Measurements from ENCODE around the gene CRKL. TPM values are rescaled to one million over a fixed set of nuclear protein-coding genes. Genes with fewer than 3 reads are reported as not detected.

Gene CRKL
- polyA plus RNA-seq, 1 of the 3 experiments (the other 2 are of a cell fraction) = 9.6 TPM

DNA sequence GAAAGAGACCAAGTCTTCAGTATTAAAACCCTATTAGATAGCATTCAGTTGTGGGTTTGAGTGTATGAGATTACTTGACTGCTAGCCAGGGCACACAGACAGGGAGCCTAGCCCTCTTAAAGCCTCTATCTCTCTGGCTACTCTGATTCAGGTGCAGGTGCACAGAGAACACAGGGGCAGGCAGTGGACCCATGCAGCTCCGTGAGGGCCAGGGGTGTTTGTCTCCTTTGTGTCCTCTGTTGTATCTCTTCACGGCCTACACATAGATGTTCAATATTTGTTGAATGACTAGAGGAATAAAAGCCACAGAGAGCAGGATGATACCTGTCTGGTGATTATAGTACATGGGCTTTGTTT lies 28.3 kb downstream of the CRKL start:
- Histone ChIP-seq H3K4me3 (ENCODE audit: low read depth in 2 of 2, low read length in 1 of 2) (no peak overlapping the region), H3K4me1 (ENCODE audit: control insufficient read depth in 1 of 2, insufficient read depth in 2 of 2, low read depth in 1 of 2, low read length in 1 of 2) (peaks cover 9 to 13% of the 10 kb centered on the region in 2 experiments; a peak in 2 of 4 replicates), H3K9me2 (no peaks in the 10 kb centered on the region), H3K27ac (ENCODE audit: low read depth in 2 of 2, low read length in 1 of 2) (peak overlapping the region in 1 of 2 experiments; percentile 42; a peak in 2 of 4 replicates), H4K20me1 (ENCODE audit: insufficient read depth) (peaks cover 89% of the 10 kb centered on the region), H3K9ac (no peak overlapping the region), H3K27me3 (ENCODE audit: insufficient read depth) (no peaks in the 10 kb centered on the region), H3K36me3 (replicated peaks in 1 of 2; ENCODE audit: control insufficient read depth in 1 of 2, insufficient read depth in 2 of 2, low read length in 1 of 2) (peaks cover 7 to 11% of the 10 kb centered on the region in 2 experiments), H3F3A (replicated peaks; ENCODE audit: insufficient read depth) (peaks cover 11% of the 10 kb centered on the region), H2AFZ (ENCODE audit: low read depth) (no peak overlapping the region), H3K9me3 (no peaks in the 10 kb centered on the region), H3K79me2 (ENCODE audit: insufficient read depth) (peaks cover 98% of the 10 kb centered on the region), H3K4me2 (peak overlapping the region; percentile 50)
- POLR2A ChIA-PET = no interaction called here
- CTCF ChIA-PET = interaction anchor here (1.2 kb wide), 1 partner anchor 60 kb away, joined by 3 read pairs; no protein-coding TSS in a partner anchor
- DNase-seq = no peak
- TF ChIP-seq GATA2 (CRISPR knock-in tag; IDR thresholded peaks at IDR 0.05) (no peak), FOXJ3 (CRISPR knock-in tag; IDR thresholded peaks at IDR 0.05) (no peak), NFIC (IDR thresholded peaks at IDR 0.05; ENCODE audit: borderline replicate concordance) (no peak), TCF12 (IDR thresholded peaks at IDR 0.05) (no peak), RAD21 (IDR thresholded peaks at IDR 0.05; ENCODE audit: low read length) (no peak), SIN3A (IDR thresholded peaks at IDR 0.05; ENCODE audit: borderline replicate concordance, low read depth, low read length) (no peak), ELF1 (IDR thresholded peaks at IDR 0.05) (no peak), SMC3 (IDR thresholded peaks at IDR 0.05; ENCODE audit: low read depth, low read length) (no peak), RXRA (IDR thresholded peaks at IDR 0.05; ENCODE audit: borderline replicate concordance, low read depth) (no peak), FOSL2 (IDR thresholded peaks at IDR 0.05; ENCODE audit: borderline replicate concordance, low read depth) (no peak), POLR2AphosphoS5 (IDR thresholded peaks at IDR 0.05; ENCODE audit: low read depth, low read length) (no peak), EZH2phosphoT487 (IDR thresholded peaks at IDR 0.05; ENCODE audit: borderline replicate concordance, low read depth) (no peak), CHD2 (IDR thresholded peaks at IDR 0.05; ENCODE audit: low read length, partially characterized antibody) (no peak), RCOR1 (IDR thresholded peaks at IDR 0.05; ENCODE audit: low read length) (no peak), TEAD4 (IDR thresholded peaks at IDR 0.05; ENCODE audit: borderline replicate concordance, insufficient read depth) (no peak), NRF1 (IDR thresholded peaks at IDR 0.05; ENCODE audit: low read depth, low read length) (no peak)
- TF ChIP-seq, protein P1, sequence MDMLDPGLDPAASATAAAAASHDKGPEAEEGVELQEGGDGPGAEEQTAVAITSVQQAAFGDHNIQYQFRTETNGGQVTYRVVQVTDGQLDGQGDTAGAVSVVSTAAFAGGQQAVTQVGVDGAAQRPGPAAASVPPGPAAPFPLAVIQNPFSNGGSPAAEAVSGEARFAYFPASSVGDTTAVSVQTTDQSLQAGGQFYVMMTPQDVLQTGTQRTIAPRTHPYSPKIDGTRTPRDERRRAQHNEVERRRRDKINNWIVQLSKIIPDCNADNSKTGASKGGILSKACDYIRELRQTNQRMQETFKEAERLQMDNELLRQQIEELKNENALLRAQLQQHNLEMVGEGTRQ (IDR thresholded peaks at IDR 0.05; ENCODE audit: borderline replicate concordance, low read depth, low read length) = no peak
- TF ChIP-seq, protein P2, sequence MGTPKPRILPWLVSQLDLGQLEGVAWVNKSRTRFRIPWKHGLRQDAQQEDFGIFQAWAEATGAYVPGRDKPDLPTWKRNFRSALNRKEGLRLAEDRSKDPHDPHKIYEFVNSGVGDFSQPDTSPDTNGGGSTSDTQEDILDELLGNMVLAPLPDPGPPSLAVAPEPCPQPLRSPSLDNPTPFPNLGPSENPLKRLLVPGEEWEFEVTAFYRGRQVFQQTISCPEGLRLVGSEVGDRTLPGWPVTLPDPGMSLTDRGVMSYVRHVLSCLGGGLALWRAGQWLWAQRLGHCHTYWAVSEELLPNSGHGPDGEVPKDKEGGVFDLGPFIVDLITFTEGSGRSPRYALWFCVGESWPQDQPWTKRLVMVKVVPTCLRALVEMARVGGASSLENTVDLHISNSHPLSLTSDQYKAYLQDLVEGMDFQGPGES (IDR thresholded peaks at IDR 0.05; ENCODE audit: low read depth, low read length) = no peak
- 79% methylated on average over 2 of the region's 2 CpGs for WGBS (ENCODE audit: low lambda C conversion rate)
